SK-N-SH (cell line): ENCODE measurements around the gene MAN2C1. TPM values are rescaled to one million over a fixed set of nuclear protein-coding genes. Genes with fewer than 3 reads are reported as not detected.

Source experiments
- CTCF ChIA-PET: fragments of 300-600, 350-600 bp; formaldehyde crosslinking; extraction: SDS; loops from one replicate; lab custom pipeline; 2021; lab: Yijun Ruan, JAX
- POLR2A ChIA-PET: fragments of 350-600 bp; sonication (Branson Sonifier 250); formaldehyde crosslinking; extraction: SDS; loops from one replicate; lab custom pipeline; 2020; ENCODE audit warnings: antibody characterized with exemption, inconsistent platforms; lab: Yijun Ruan, JAX
- DNase-seq: peaks from one replicate; pipeline ENCODE4 v3.0.0; 2012
- H2AFZ ChIP-seq: fragments of 200-600 bp; sonication (generic); 2 replicates; pipeline ENCODE4 v1.8.1; 2016; ENCODE audit warnings: antibody characterized with exemption, mild to moderate bottlenecking, low read depth
- H3F3A ChIP-seq: fragments of 200-600 bp; sonication (generic); replicated peaks from 2 replicates; pipeline ENCODE3; 2016; ENCODE audit warnings: antibody characterized with exemption, mild to moderate bottlenecking; ENCODE audit not compliant: insufficient read depth
- H3K27ac ChIP-seq, 2 experiments: fragments of 200-500 bp in 1 of 2; fragments of 200-600 bp in 1 of 2; sonication (Bioruptor generic) in 1 of 2; sonication (generic), shearing (Covaris generic) in 1 of 2; 2 replicates each; pipeline versions ENCODE4 v1.5.1 to v1.6.1; 2014 to 2016; ENCODE audit warnings: low read depth in 2 of 2, inconsistent platforms in 1 of 2, low read length in 1 of 2, mild to moderate bottlenecking in 1 of 2, mixed read lengths in 1 of 2
- H3K27me3 ChIP-seq: fragments of 200-600 bp; sonication (generic), shearing (Covaris generic); 2 replicates; pipeline ENCODE4 v1.6.1; 2016; ENCODE audit warnings: mixed run types; ENCODE audit not compliant: insufficient read depth
- H3K36me3 ChIP-seq, 2 experiments: fragments of 200-500 bp in 1 of 2; fragments of 200-600 bp in 1 of 2; sonication (Bioruptor generic) in 1 of 2; sonication (generic) in 1 of 2; replicated peaks in 1 of 2; 2 replicates each; pipeline versions ENCODE3 to v1.5.1; 2014 to 2016; ENCODE audit warnings: low read length in 1 of 2, mild to moderate bottlenecking in 1 of 2; ENCODE audit not compliant: insufficient read depth in 2 of 2, control insufficient read depth in 1 of 2
- H3K4me1 ChIP-seq, 2 experiments: fragments of 200-500 bp in 1 of 2; fragments of 200-600 bp in 1 of 2; sonication (Bioruptor generic) in 1 of 2; sonication (generic), shearing (Covaris generic) in 1 of 2; 2 replicates each; pipeline versions ENCODE4 v1.5.1 to v1.6.1; 2014 to 2016; ENCODE audit warnings: low read depth in 1 of 2, low read length in 1 of 2, mixed run types in 1 of 2; ENCODE audit not compliant: insufficient read depth in 2 of 2, control insufficient read depth in 1 of 2
- H3K4me2 ChIP-seq: fragments of 200-600 bp; sonication (generic), shearing (Covaris generic); 2 replicates; pipeline ENCODE4 v1.6.1; 2017; ENCODE audit warnings: mixed run types
- H3K4me3 ChIP-seq, 2 experiments: fragments of 200-500 bp in 1 of 2; fragments of 200-600 bp in 1 of 2; sonication (Bioruptor generic) in 1 of 2; sonication (generic), shearing (Covaris generic) in 1 of 2; 2 replicates each; pipeline versions ENCODE4 v1.5.1 to v1.8.1; 2014 to 2016; ENCODE audit warnings: low read depth in 2 of 2, inconsistent platforms in 1 of 2, low read length in 1 of 2, mild to moderate bottlenecking in 1 of 2, mixed read lengths in 1 of 2, moderate library complexity in 1 of 2
- H3K79me2 ChIP-seq: fragments of 200-600 bp; sonication (generic); 2 replicates; pipeline ENCODE4 v1.8.1; 2017; ENCODE audit warnings: mild to moderate bottlenecking; ENCODE audit not compliant: insufficient read depth
- H3K9ac ChIP-seq: fragments of 200-600 bp; sonication (generic); 2 replicates; pipeline ENCODE4 v1.6.1; 2017; ENCODE audit warnings: mixed run types
- H3K9me2 ChIP-seq: fragments of 200-600 bp; sonication (generic); 2 replicates; pipeline ENCODE4 v1.6.1; 2017; ENCODE audit warnings: mixed run types
- H3K9me3 ChIP-seq: fragments of 200-600 bp; sonication (generic); 2 replicates; pipeline ENCODE4 v1.6.1; 2017; ENCODE audit warnings: mixed run types, mild to moderate bottlenecking, moderate library complexity
- H4K20me1 ChIP-seq: fragments of 200-600 bp; sonication (generic); 2 replicates; pipeline ENCODE4 v1.6.1; 2017; ENCODE audit warnings: mild to moderate bottlenecking, mixed run types; ENCODE audit not compliant: insufficient read depth
- ELF1 ChIP-seq: IDR thresholded peaks from 2 replicates; pipeline ENCODE4 v1.4.0; 2012
- FOSL2 ChIP-seq: IDR thresholded peaks from 2 replicates; pipeline ENCODE4 v1.4.0; 2012; ENCODE audit warnings: low read depth, mild to moderate bottlenecking, moderate library complexity, borderline replicate concordance
- FOXM1 ChIP-seq: IDR thresholded peaks from 2 replicates; pipeline ENCODE4 v1.4.0; 2012; ENCODE audit warnings: low read depth, mild to moderate bottlenecking
- IRF3 ChIP-seq: fragments of 150-350 bp; IDR thresholded peaks from 2 replicates; pipeline ENCODE4 v1.6.1; 2016; ENCODE audit warnings: mild to moderate bottlenecking, low read depth, low read length
- RAD21 ChIP-seq: IDR thresholded peaks from 2 replicates; pipeline ENCODE4 v1.6.1; 2012; ENCODE audit warnings: mild to moderate bottlenecking, low read length
- RCOR1 ChIP-seq: fragments of 150-350 bp; IDR thresholded peaks from 2 replicates; pipeline ENCODE4 v1.6.1; 2017; ENCODE audit warnings: antibody characterized with exemption, low read length
- RXRA ChIP-seq: IDR thresholded peaks from 2 replicates; pipeline ENCODE4 v1.4.0; 2012; ENCODE audit warnings: low read depth, mild to moderate bottlenecking, borderline replicate concordance
- TAF1 ChIP-seq: IDR thresholded peaks from 2 replicates; pipeline ENCODE4 v1.6.1; 2012; ENCODE audit warnings: low read depth, mild to moderate bottlenecking, low read length, moderate library complexity, borderline replicate concordance
- USF1 ChIP-seq: IDR thresholded peaks from 2 replicates; pipeline ENCODE4 v1.4.0; 2012; ENCODE audit warnings: low read depth, borderline replicate concordance
- YY1 ChIP-seq: IDR thresholded peaks from 2 replicates; pipeline ENCODE4 v1.4.0; 2012; ENCODE audit warnings: low read depth, mild to moderate bottlenecking
- WGBS: methylation state at CpG from one replicate; pipeline ENCODE4 v1.1.6; 2017; ENCODE audit warnings: low lambda C conversion rate; 5-methylcytosine and 5-hydroxymethylcytosine counted together
- polyA plus RNA-seq, 3 experiments: library from polyadenylated mRNA; depleted of rRNA; stranded (reverse); fragments of >200 nt; gene quantifications; 2 replicates each; pipeline ENCODE4 v1.2.3, GENCODE V29; 2012

Gene MAN2C1
- polyA plus RNA-seq, 1 of the 3 experiments (the other 2 are of a cell fraction), result 132 TPM

- H3K4me3 ChIP-seq, result no peak overlapping the region
- no peaks in the 10 kb centered on the region for H4K20me1 ChIP-seq
- WGBS, result 33% methylated on average over 1 of the region's 3 CpGs
- TF ChIP-seq RAD21 (no peak), YY1 (no peak), RCOR1 (no peak), FOSL2 (no peak), IRF3 (no peak)
- TF ChIP-seq, all 33 proteins: peak for 0
- no peak overlapping the region for H3K27ac ChIP-seq
- H3K4me1 ChIP-seq, result no peaks in the 10 kb centered on the region
- H3K4me2 ChIP-seq, result no peak overlapping the region
- no peak for DNase-seq
- H3K27me3 ChIP-seq, result no peaks in the 10 kb centered on the region; the same call in 1 of the 2 replicates
- no peaks in the 10 kb centered on the region for H3K36me3 ChIP-seq
- POLR2A ChIA-PET, result no interaction called here
- no peaks in the 10 kb centered on the region for H3F3A ChIP-seq
- no peak overlapping the region for H3K9ac ChIP-seq
- CTCF ChIA-PET, result no interaction called here
- H2AFZ ChIP-seq, result no peak overlapping the region
- H3K9me2 ChIP-seq, result no peaks in the 10 kb centered on the region
- H3K79me2 ChIP-seq, result no peaks in the 10 kb centered on the region
- H3K9me3 ChIP-seq, result no peaks in the 10 kb centered on the region
Measured at GRCh38 chr15:75327491-75327890, 40.9 kb downstream of the MAN2C1 start.

GRCh38 chr15:75327005-75327404 is 41.4 kb downstream of the MAN2C1 start:
- POLR2A ChIA-PET, result no interaction called here
- Histone ChIP-seq H3F3A (no peaks in the 10 kb centered on the region), H3K4me3 (no peak overlapping the region), H3K9me2 (no peaks in the 10 kb centered on the region), H3K9ac (no peak overlapping the region), H4K20me1 (no peaks in the 10 kb centered on the region), H3K4me1 (no peaks in the 10 kb centered on the region), H3K36me3 (no peaks in the 10 kb centered on the region), H3K79me2 (no peaks in the 10 kb centered on the region), H3K9me3 (no peaks in the 10 kb centered on the region), H3K4me2 (no peak overlapping the region), H3K27me3 (no peaks in the 10 kb centered on the region; the same call in 1 of the 2 replicates), H3K27ac (no peak overlapping the region), H2AFZ (no peak overlapping the region)
- CTCF ChIA-PET, result no interaction called here
- 50% methylated on average over 4 of the region's 4 CpGs for whole genome bisulfite sequencing
- TF ChIP-seq YY1, result no peak
- no peak for TF ChIP-seq ELF1
- no peak for TF ChIP-seq RXRA
- TF ChIP-seq TAF1, result no peak
- no peak for DNase-seq

DNA sequence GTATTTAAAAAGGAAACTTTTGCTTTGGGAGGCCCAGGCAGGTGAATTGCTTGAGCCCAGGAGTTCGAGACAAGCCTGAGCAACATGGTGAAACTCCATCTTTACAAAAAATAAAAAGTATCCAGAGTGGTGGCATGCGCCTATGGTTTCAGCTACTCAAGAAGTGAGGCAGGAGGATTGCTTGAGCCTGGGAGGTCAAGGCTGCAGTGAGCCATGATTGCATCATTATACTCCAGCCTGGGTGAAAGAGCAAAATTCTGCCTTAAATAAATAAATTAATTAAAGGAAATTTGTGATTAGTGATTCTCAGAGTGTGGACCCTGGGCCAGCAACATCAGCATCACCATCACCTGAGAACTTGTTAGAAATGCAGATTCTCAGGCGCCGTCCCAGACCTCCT is 42.5 kb downstream of the MAN2C1 start:
- Histone ChIP-seq H3K27me3 (no peaks in the 10 kb centered on the region; the same call in 1 of the 2 replicates), H3K36me3 (no peaks in the 10 kb centered on the region), H3F3A (no peaks in the 10 kb centered on the region), H3K27ac (no peak overlapping the region), H3K4me1 (no peaks in the 10 kb centered on the region), H3K9ac (no peak overlapping the region), H3K79me2 (no peaks in the 10 kb centered on the region), H3K4me3 (no peak overlapping the region), H4K20me1 (no peaks in the 10 kb centered on the region), H3K9me3 (no peaks in the 10 kb centered on the region), H3K4me2 (no peak overlapping the region), H3K9me2 (no peaks in the 10 kb centered on the region), H2AFZ (no peak overlapping the region)
- CTCF ChIA-PET, result no interaction called here
- TF ChIP-seq RAD21 (no peak), USF1 (no peak), FOXM1 (no peak)
- WGBS, result 86% methylated on average over 4 of the region's 4 CpGs
- POLR2A ChIA-PET, result no interaction called here
- no peak for DNase-seq
